HG03354 (cell line): Measurements from ENCODE around the gene RHBDF2.
A peak's percentile ranks its signal among the peaks of the same experiment; 100 is the strongest.
"Not testable (repeated sequence)": the region's sequence is repeated elsewhere in the genome, so short reads cannot be mapped to it uniquely, and the experiment has no call there.

ENCODE experiments used
- ATAC-seq: cut with Tn5 transposase; IDR thresholded peaks from one replicate; pipeline ENCODE4 v1.9.1; 2021; ENCODE audit warnings: mild to moderate bottlenecking; ENCODE audit not compliant: unreplicated experiment, poor library complexity, severe bottlenecking

RHBDF2 gene

DNA sequence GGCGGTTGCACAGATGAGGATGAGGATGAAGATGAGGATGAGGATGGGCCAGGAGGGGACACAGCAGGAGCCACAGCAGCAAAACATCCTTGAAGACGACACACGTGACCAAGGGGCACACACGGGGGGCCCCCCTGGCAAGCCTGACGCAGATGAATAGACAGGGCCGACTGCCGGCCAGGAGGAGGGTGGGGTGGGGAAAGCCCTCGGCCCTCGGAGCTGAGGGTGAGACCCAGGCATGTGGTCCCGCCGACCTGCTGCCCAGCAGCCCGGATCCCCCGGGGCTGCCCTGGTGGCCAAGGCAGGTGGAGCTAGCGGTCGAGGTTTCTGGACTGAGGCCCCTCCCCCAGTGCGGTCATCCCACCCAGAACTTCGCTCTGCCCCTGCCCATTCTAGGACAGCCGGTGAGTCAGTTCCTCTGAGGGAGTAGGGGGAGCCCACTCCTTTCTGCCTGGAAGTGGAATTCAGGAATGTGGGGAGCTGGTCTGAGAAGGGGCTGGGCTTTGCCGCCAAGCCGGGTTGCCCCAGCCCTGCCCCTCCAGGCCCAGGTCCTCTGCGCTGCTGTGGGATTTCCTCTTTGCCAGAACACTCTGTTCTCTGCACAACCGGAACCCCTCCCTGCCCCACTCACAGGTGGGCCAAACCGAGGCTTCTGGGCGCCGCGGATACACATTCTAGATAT is 26.3 kb upstream of the RHBDF2 start:
- peak; percentile 55 for ATAC-seq

DNA sequence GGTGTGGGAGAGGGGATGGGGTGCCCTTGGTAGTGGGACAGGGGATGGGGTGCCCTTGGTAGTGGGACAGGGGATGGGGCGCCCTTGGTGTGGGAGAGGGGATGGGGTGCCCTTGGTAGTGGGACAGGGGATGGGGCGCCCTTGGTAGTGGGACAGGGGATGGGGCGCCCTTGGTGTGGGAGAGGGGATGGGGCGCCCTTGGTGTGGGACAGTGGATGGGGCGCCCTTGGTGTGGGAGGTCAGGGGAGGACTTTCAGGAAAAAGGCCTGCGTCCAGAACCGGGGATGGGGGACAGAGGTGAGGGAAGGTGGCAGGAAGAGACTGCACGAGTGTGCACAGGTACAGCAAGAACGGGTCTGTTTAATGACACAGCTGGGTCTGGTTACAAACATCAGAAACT is 25.8 kb upstream of the RHBDF2 start:
- not testable (repeated sequence) for ATAC-seq

DNA sequence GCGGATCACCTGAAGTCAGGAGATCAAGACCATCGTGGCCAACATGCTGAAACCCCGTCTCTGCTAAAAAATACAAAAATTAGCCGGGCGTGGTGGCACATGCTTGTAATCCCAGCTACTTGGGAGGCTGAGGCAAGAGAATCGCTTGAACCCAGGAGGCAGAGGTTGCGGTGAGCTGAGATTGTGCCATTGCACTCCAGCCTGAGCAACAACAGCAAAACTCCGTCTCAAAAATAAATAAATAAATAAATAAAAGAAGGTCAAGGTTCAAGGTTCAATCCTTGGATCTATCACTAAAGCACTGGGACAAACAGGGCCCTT is 24.2 kb upstream of the RHBDF2 start:
- not testable (repeated sequence) for ATAC-seq

- ATAC-seq = no peak
Measured at GRCh38 chr17:76524598-76525512, 23.6 kb upstream of the RHBDF2 start.

DNA sequence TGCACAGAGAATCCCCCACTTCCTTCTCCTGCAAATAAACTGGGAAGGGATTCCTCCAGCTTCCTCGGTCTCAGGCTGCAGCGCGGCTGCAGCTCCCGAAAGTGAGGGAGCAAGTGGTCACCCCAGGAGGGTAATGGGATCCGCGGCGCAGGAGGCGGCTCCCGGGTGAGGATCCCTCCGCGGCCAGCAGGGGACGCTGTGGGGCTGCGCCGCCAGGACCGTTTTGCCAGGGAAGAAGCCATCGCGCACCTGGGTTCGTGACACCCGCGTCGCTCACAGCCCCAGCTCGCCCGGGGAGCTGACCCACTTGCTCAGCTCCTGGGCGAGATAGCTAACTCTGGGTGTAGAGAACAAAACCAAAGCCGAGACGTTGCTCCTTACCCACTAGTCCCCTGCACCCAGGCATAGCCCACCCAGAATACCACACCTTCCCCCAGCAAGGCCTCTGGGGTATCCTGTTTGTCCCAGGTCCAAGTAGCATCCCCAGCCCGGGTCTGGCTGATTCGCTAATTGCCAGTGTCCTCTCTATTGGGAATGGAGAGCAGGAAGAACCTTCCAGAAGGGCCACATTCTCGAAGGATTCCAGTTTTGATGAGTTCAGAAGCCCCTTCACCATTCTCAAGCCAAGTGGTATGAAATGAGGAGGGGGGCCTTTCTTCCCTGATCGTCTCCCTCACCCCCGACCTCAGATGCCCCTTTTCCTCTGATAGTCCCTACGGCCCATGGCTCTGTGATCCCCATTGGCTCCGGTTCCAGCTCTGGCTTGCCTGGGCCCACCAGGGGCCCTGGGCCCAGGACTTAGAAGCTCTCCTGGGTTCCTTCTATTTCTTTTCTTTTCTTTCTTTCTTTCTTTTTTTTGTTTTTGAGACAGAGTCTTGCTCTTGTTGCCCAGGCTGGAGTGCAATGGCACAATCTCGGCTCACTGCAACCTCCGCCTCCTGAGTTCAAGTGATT is 22.1 kb upstream of the RHBDF2 start:
- ATAC-seq = no peak

GRCh38 chr17:76521683-76522082 is 20.5 kb upstream of the RHBDF2 start:
- not testable (repeated sequence) for ATAC-seq

DNA sequence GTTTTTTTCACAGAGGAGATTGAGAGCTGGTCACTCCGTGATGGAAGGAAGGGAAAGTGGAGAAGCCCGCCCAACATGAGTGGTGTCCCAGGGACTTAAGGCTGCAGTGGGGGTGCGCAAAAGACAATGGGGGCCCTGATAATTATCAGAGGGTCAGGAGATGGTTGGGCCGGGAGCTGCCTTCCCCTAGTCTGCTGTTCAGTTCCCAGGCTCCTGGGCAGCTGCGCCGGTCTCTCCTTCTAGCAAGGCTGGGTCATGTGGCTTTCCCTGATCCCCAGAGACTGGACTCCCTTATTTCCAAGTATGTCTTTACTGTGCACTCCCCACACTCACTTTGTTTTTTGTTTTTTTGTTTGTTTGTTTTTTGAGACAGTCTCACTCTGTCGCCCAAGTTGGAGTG is 20.0 kb upstream of the RHBDF2 start:
- ATAC-seq = no peak

DNA sequence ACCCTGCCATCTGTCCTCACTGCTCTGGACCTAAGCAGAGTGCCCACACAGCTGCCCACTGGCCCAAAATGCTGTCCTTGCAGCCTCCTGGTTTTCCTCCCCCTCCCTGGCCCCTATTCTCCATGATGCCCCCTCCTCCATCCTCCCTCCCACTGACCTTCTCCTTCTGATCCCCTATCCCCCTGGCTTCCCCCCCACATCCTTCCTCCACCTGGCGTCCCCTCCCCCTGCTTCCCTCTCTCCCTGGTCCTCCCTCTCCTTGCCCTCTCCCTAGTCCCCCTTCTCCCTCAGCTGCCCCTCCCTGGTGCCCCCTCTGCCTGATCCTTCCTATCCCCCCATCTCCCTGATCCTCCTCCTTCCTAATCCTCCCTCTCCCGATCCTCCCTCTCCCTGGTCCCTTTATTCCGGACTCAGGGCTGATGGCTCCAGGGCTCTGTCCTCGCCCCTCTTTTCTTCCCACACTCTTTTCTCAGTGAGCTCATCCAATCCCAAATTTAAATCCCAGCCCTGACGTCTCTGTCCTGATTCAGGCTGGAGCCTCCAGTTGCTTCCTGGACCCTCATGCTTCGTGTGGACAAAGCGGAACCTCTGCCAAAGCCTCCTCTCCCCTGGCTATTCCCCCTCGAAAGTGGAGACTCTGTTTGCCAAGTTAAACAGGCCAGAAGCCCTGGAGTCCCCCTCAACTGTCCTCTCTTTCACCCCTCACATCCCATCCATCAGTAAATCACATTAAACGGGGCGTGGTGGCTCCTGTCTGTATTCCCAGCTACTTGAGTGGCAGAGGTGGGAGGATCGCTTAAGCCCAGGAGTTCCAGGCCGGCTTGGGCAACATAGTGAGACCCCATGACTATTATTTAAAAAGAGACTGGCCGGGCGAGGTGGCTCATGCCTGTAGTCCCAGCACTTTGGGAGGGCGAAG is 18.1 kb upstream of the RHBDF2 start:
- ATAC-seq = no peak

- ATAC-seq = no peak
Measured at GRCh38 chr17:76517638-76518038, 16.4 kb upstream of the RHBDF2 start.

DNA sequence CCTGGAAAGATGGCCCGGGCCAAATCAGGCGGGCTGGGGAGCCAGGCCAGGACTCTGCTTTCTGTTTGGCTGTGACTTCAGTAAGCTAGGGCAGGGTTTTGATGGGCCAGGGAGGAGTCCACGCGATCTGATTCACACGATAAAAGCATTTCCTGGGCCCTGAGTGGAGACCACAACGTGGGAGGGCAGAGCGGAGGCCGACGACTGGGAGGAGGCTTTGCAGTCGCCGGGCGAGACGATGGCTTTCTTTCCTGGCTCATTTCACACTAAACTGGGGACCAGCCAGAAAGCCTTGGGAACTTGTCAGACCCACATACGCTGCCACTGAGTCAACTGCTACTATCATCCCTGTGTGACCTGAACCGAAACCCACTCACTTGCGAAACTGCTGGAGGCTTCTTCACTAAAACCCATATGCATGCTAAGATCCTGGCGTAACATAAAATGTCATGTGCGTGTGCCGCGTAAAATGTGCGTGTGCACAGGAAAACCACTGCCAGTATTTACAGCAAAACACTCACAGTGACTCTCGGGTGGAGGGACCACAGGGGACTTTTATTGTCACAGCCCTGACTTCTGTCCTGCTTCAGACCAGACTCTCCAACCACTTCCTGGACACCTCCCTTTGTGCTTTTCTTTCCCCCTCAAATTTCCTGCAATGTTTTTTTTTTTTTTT is 14.2 kb upstream of the RHBDF2 start:
- peak; percentile 71 for ATAC-seq

DNA sequence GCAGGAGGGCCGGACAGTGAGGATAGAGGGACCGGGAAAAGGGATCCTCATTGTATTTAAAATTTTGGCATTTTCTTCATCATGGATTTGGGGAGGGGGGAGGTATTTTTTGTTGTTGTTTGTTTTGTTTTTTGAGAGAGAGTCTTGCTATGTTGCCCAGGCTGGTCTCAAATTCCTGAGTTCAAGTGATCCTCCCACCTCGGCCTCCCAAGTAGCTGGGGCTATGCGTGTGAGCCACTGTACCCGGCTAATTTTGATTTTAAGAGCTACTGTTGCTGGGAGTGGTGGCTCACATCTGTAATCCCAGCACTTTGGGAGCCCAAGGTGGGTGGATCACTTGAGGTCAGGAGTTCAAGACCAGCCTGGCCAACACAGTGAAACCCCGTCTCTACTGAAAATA is 13.1 kb upstream of the RHBDF2 start:
- not testable (repeated sequence) for ATAC-seq

GRCh38 chr17:76513306-76513692 is 12.1 kb upstream of the RHBDF2 start:
- no peak for ATAC-seq

GRCh38 chr17:76512366-76513305 is 11.4 kb upstream of the RHBDF2 start:
- no peak for ATAC-seq

DNA sequence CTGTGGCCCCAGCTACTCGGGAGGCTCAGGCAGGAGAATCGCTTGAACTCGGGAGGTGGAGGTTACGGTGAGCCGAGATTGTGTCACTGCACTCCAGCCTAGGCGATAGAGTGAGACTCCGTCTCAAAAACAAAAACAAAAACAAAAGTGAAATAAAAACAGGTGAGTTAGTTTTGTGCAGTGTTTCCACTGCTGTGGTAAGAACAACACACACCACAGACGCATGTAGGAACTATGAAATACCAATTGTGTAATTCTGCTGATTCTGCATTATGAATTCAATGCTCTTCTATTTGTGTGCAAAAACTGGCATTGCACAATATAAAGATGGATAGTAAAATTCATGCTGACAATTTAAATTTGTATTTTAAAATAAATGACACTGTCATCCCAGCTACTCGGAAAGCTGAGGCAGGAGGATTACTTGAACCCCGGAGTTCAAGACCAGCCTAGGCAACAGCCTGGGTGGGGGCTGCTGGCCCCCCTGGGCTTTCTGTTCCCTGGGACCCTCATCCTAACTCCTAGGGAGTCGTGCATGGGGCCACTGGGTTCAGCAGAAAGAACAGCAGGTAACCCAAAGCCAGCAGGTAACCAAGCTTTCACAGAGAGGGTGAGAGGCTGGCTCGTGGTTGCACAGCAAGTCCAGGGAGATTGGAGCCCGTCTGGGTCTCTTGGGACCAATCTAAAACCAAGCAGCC is 10.6 kb upstream of the RHBDF2 start:
- no peak for ATAC-seq

DNA sequence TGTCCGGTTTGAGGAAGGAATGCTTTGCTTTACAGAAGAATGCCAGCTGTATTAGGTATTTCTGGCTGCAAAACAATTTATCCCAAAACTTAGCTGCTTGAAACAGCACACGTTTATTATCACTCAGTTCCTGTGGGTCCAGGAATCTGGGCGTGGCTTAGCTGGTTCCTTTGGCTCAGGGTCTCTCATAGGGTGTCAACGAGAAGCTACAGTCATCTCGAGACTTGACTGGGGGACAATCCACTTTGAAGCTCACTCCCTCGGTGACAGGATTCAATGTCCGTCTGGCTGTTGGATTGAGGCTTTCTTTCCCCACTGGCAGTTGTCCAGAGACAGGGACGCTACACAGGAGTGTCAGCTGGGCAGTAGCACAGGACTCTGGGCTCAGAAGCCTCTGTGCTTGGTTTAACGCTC is 9.6 kb upstream of the RHBDF2 start:
- no peak for ATAC-seq

- ATAC-seq = not testable (repeated sequence)
Measured at GRCh38 chr17:76508472-76509063, 7.3 kb upstream of the RHBDF2 start.
